HFF-Myc (cell line): Measurements from ENCODE around the gene PTPRA.

Source experiments
- DNase-seq: peaks from one replicate; pipeline ENCODE4 v3.0.0-alpha.2; 2011; ENCODE audit warnings: low read depth; ENCODE audit errors: extremely low read depth
- H3K4me3 ChIP-seq: replicated peaks from 2 replicates; pipeline ENCODE4 v1.5.1; 2011; ENCODE audit warnings: low read depth, mild to moderate bottlenecking, control low read depth, low read length
- TF ChIP-seq, protein P1 (sequence below): IDR thresholded peaks from 2 replicates; pipeline ENCODE4 v1.5.1; 2012; ENCODE audit warnings: mild to moderate bottlenecking, low read depth, low read length, control low read depth; ENCODE audit errors: missing control alignments

Gene PTPRA

DNA sequence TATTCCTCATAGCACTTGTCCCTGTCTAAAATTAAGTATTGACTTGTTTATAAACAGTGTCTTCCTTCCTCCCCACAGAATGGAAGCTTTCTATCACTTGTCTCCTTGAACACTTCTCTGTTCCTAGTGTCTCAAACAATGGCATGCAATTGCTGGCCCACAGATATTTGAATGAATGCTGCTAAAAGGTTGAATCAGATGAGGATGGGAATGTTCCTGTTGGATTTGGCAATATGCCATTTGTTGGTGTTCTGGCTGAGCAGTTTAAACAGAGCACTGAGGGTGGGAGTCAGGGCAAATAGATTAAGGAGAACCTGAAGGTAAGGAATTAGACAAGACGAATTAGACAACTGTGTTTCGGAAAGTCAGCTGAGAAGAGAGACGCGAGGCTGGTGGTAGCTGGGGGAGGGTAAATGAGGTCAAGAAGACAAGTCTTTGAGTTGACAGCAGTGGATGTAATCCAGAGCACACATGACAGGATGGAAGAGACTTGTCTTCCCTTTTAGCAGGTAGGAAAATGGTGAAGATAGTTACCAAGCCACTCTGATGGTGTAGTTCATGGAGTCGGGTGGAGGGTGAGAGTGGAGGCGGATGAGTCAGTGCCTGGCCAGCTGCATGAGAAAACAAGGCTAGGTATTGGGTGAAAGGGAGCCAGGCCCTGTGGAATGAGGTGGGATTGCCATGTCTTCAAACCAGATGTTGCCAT is 111.8 kb downstream of the PTPRA start:
- TF ChIP-seq, protein P1, sequence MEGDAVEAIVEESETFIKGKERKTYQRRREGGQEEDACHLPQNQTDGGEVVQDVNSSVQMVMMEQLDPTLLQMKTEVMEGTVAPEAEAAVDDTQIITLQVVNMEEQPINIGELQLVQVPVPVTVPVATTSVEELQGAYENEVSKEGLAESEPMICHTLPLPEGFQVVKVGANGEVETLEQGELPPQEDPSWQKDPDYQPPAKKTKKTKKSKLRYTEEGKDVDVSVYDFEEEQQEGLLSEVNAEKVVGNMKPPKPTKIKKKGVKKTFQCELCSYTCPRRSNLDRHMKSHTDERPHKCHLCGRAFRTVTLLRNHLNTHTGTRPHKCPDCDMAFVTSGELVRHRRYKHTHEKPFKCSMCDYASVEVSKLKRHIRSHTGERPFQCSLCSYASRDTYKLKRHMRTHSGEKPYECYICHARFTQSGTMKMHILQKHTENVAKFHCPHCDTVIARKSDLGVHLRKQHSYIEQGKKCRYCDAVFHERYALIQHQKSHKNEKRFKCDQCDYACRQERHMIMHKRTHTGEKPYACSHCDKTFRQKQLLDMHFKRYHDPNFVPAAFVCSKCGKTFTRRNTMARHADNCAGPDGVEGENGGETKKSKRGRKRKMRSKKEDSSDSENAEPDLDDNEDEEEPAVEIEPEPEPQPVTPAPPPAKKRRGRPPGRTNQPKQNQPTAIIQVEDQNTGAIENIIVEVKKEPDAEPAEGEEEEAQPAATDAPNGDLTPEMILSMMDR = no peak
- DNase-seq = peak; percentile 22
- no peak overlapping the region for H3K4me3 ChIP-seq

DNA sequence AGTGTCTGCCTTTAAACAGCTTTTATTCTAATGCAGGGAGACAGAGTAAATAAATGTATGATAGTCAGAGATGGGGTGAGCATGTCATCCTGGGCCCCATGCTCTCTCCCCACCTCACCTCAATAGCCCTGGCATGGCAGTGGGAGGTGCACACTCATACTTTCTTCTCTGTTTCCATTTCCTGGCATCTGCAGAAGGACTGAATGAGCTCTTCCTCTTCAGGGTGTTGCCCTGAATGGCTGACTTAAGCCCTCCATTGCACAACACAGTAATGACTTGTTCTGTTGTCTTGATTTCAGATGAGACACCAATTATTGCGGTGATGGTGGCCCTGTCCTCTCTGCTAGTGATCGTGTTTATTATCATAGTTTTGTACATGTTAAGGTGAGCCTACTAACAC is 113.2 kb downstream of the PTPRA start:
- no peak for DNase-seq
- H3K4me3 ChIP-seq = no peak overlapping the region
- TF ChIP-seq, protein P1 = no peak

- no peak for DNase-seq
- no peak overlapping the region for H3K4me3 ChIP-seq
- TF ChIP-seq, protein P1 = no peak
Measured at GRCh38 chr20:2987861-2988260, 114.6 kb downstream of the PTPRA start.

- DNase-seq = no peak
- no peak overlapping the region for H3K4me3 ChIP-seq
- TF ChIP-seq, protein P1 = no peak
Measured at GRCh38 chr20:2991532-2991931, 118.3 kb downstream of the PTPRA start.

GRCh38 chr20:2993250-2993649 is 120.0 kb downstream of the PTPRA start:
- no peak overlapping the region for H3K4me3 ChIP-seq
- TF ChIP-seq, protein P1 = no peak

DNA sequence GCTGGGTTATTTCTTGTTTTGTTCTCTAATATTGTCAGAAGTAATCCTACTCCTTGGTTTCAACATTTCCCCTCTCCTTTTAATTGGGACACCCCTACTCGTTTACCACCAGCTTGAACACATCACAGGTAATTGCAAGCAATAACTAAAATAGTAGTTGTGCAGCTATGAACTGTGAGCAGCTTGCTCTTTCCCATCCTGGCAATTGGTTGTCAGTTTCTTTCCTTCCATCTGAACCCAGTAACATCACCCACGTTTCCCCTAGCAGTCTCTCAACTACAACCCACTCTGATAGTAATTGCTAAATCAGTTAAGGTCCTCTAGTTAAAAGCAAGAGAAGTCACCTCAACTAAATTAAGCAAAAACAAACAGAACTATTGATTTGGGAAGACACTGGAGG is 122.5 kb downstream of the PTPRA start:
- no peak for DNase-seq
- TF ChIP-seq, protein P1 = no peak
- no peak overlapping the region for H3K4me3 ChIP-seq

More at GRCh38 chr20:2993250-2993649, 120.0 kb downstream of the PTPRA start:
- no peak for DNase-seq

DNA sequence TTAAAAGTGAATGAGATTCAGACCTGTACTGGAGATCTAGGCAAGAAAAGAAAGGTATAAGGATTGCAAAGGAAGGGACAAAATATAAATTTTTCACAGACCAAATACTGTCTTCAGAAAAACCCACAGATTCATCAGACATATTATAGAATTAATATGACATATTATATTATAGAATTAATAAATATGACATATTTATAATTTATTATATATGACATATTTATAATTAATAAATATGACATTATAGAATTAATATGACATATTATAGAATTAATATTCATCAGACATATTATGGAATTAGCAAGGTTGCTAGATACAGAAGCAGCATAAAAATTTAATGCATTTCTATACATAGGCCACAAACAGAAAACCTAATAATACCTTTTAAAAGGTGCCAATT is 125.4 kb downstream of the PTPRA start:
- TF ChIP-seq, protein P1 = no peak
- DNase-seq = no peak
- no peak overlapping the region for H3K4me3 ChIP-seq
